Mesendoderm (in vitro differentiated cells): ENCODE measurements around the gene CHMP4B.

Experiments
- DNase-seq: peaks from one replicate; pipeline ENCODE4 v3.0.0; 2013
- H2AK5ac ChIP-seq: 2 replicates; pipeline ENCODE4 v1.6.1; 2013; ENCODE audit warnings: low read length, inconsistent platforms
- H2BK120ac ChIP-seq: 2 replicates; pipeline ENCODE4 v1.6.1; 2013; ENCODE audit warnings: low read depth, mild to moderate bottlenecking, low read length, moderate library complexity, mixed read lengths
- H2BK15ac ChIP-seq: replicated peaks from 2 replicates; pipeline ENCODE4 v1.6.1; 2013; ENCODE audit warnings: low read depth, mild to moderate bottlenecking, moderate library complexity
- H2BK5ac ChIP-seq: 2 replicates; pipeline ENCODE4 v1.6.1; 2013; ENCODE audit warnings: low read length, inconsistent platforms
- H3K18ac ChIP-seq: 2 replicates; pipeline ENCODE4 v1.6.1; 2013; ENCODE audit warnings: mild to moderate bottlenecking, low read length, mixed read lengths
- H3K23ac ChIP-seq: one replicate; pipeline ENCODE4 v1.6.1; 2013; ENCODE audit warnings: low read length
- H3K27ac ChIP-seq: 2 replicates; pipeline ENCODE4 v1.5.1; 2013; ENCODE audit warnings: low read depth, mild to moderate bottlenecking, inconsistent platforms, low read length, moderate library complexity
- H3K27me3 ChIP-seq: 2 replicates; pipeline ENCODE4 v1.6.1; 2013; ENCODE audit warnings: low read length, control low read depth, mild to moderate bottlenecking, inconsistent platforms; ENCODE audit not compliant: insufficient read depth, poor library complexity
- H3K36me3 ChIP-seq: 2 replicates; pipeline ENCODE4 v1.6.1; 2013; ENCODE audit warnings: low read length, inconsistent platforms; ENCODE audit not compliant: control insufficient read depth, insufficient read depth
- H3K4ac ChIP-seq: one replicate; pipeline ENCODE4 v1.6.1; 2013; ENCODE audit warnings: low read depth, mild to moderate bottlenecking, low read length, moderate library complexity
- H3K4me1 ChIP-seq: 2 replicates; pipeline ENCODE4 v1.6.1; 2013; ENCODE audit warnings: low read depth, low read length, inconsistent platforms; ENCODE audit not compliant: control insufficient read depth
- H3K4me2 ChIP-seq: 2 replicates; pipeline ENCODE4 v1.6.1; 2013; ENCODE audit warnings: low read length
- H3K4me3 ChIP-seq: 2 replicates; pipeline ENCODE4 v1.5.1; 2013; ENCODE audit warnings: mild to moderate bottlenecking, low read length
- H3K56ac ChIP-seq: one replicate; pipeline ENCODE4 v1.6.1; 2013; ENCODE audit warnings: low read length
- H3K79me1 ChIP-seq: 2 replicates; pipeline ENCODE4 v1.6.1; 2013; ENCODE audit warnings: low read length, inconsistent platforms
- H3K79me2 ChIP-seq: 2 replicates; pipeline ENCODE4 v1.6.1; 2013; ENCODE audit warnings: mild to moderate bottlenecking, low read length; ENCODE audit not compliant: control insufficient read depth, insufficient read depth
- H3K9ac ChIP-seq: 2 replicates; pipeline ENCODE4 v1.6.1; 2013; ENCODE audit warnings: low read length, inconsistent platforms
- H4K5ac ChIP-seq: one replicate; pipeline ENCODE4 v1.6.1; 2013; ENCODE audit warnings: low read length
- H4K8ac ChIP-seq: one replicate; pipeline ENCODE4 v1.6.1; 2013; ENCODE audit warnings: low read depth, mild to moderate bottlenecking, control low read depth, low read length, moderate library complexity
- WGBS: extraction: QIAGEN DNeasy Blood & Tissue Kit; methylation state at CpG from one replicate; pipeline ENCODE4 v1.1.7; 2013; ENCODE audit warnings: low lambda C conversion rate, missing lambda C conversion rate; ENCODE audit not compliant: insufficient coverage; ENCODE audit errors: extremely low coverage; 5-methylcytosine and 5-hydroxymethylcytosine counted together

CHMP4B gene

DNA sequence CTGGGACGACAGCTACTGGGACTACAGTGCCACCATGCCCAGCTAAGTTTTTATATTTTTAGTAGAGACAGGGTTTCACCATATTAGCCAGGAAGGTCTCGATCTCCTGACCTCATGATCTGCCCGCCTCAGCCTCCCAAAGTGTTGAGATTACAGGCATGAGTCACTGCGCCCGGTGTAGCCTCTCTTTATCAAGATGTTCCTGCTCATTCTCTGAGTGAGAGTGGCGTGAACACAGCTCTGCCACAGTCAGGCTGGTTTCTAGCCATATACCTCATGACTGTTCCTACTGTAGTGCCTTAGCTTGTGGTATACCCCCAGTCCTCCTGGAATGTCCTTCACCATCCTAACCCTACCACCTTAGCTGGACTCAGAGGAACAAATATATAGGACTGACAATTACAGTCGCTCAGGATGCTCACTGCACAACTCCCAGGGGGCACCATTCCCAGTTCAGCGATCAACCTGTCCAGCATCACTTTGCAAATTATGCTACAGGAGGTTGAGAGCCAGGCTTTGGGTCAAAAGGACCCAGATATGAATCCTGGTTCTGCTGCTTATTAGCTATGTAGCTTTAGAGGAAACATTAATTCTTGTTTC, 86.3 kb downstream of the CHMP4B start:
- Histone ChIP-seq H2AK5ac (no peak overlapping the region), H3K27ac (no peak overlapping the region), H3K4me3 (no peak overlapping the region), H3K4ac (no peak overlapping the region), H3K36me3 (no peaks in the 10 kb centered on the region), H2BK120ac (no peak overlapping the region), H2BK15ac (no peak overlapping the region), H3K4me1 (no peaks in the 10 kb centered on the region), H3K9ac (no peak overlapping the region), H3K79me2 (no peaks in the 10 kb centered on the region), H2BK5ac (no peak overlapping the region), H3K4me2 (no peak overlapping the region), H3K18ac (no peak overlapping the region), H3K23ac (no peak overlapping the region), H4K8ac (no peak overlapping the region), H3K79me1 (no peaks in the 10 kb centered on the region), H3K27me3 (no peaks in the 10 kb centered on the region), H3K56ac (no peak overlapping the region), H4K5ac (no peak overlapping the region)
- no peak for DNase-seq
- no CpG with 5 or more reads among the region's 8 CpGs for WGBS

DNA sequence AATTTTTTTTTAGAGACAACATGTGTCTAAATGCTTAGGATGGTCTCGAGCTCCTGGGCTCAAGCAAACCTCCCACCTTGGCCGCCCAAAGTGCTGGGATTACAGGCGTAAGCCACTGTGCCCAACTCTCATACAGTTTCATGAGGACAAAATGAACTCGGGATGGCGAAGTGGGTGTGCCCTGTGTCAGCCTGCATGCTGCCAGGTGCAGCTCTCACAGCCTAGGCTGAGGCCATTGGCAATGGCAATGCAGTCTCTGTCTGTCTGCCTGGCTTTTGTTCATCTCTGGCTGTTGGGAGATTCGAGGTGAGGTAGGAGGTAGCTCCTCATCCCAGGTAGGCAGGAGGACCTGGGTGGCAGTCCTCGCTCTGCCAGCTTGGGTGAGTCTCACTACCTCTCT, 88.0 kb downstream of the CHMP4B start:
- Histone ChIP-seq H2AK5ac (no peak overlapping the region), H3K23ac (no peak overlapping the region), H3K4me3 (no peak overlapping the region), H3K27me3 (no peaks in the 10 kb centered on the region), H3K4ac (no peak overlapping the region), H3K27ac (no peak overlapping the region), H3K9ac (no peak overlapping the region), H2BK120ac (no peak overlapping the region), H2BK5ac (no peak overlapping the region), H2BK15ac (no peak overlapping the region), H3K4me2 (no peak overlapping the region), H3K79me1 (no peaks in the 10 kb centered on the region), H4K8ac (no peak overlapping the region), H3K18ac (no peak overlapping the region), H3K36me3 (no peaks in the 10 kb centered on the region), H4K5ac (no peak overlapping the region), H3K56ac (no peak overlapping the region), H3K4me1 (no peaks in the 10 kb centered on the region), H3K79me2 (no peaks in the 10 kb centered on the region)
- WGBS, result no CpG with 5 or more reads among the region's 7 CpGs
- no peak for DNase-seq

DNA sequence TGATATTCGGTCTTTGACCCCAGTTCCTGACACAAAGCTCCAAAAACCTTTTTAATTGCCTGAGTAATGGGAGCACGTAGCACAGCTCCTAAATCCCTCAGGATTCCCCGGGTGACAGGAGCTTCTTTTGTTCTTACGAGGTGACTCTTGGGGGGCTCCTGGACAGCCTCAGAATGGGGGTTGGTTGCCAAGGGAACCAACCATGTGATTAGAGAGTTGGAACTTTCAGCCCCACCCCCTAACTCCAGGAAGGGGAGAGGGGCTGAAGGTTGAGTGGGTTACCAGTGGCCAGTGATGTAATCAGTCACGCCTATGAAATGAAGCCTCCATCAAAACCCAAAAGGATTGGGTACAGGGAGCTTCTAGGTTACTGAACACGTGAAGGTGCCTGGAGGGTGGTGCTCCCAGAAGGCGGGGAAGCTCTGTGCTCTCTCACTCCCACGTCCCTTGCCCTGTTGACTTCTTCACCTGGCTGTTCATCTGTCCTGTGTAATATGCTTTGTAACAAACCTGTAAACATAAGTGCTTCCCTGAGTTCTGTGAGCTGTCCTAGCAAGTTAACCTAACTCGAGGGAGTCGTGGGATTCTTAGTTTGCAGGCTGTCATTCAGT, 89.5 kb downstream of the CHMP4B start:
- Histone ChIP-seq H3K79me2 (no peaks in the 10 kb centered on the region), H3K79me1 (no peaks in the 10 kb centered on the region), H3K18ac (no peak overlapping the region), H3K23ac (no peak overlapping the region), H4K8ac (no peak overlapping the region), H3K4me3 (no peak overlapping the region), H3K27me3 (no peaks in the 10 kb centered on the region), H2BK5ac (no peak overlapping the region), H2BK120ac (no peak overlapping the region), H3K56ac (no peak overlapping the region), H3K4ac (no peak overlapping the region), H3K4me2 (no peak overlapping the region), H3K36me3 (no peaks in the 10 kb centered on the region), H4K5ac (no peak overlapping the region), H2AK5ac (no peak overlapping the region), H3K4me1 (no peaks in the 10 kb centered on the region), H2BK15ac (no peak overlapping the region), H3K27ac (no peak overlapping the region), H3K9ac (no peak overlapping the region)
- DNase-seq, result no peak
- no CpG with 5 or more reads among the region's 10 CpGs for WGBS

DNA sequence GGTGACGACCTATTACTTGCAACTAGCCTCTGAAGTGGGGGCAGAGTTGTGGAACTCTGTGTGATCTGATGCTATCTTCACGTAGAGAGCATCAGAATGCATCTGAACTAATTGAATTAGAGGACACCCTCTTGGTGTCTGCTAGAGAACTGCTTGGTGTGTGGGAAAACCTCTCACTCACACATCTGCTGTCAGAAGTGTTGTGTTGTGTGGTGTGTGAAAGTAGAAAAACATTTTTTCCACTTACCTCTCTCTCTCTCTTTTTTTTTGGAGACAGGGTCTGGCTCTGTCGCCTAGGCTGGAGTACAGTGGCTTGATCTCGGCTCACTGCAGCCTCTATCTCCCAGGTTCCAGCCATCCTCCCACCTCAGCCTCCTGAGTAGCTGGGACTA, 90.0 kb downstream of the CHMP4B start:
- peak; percentile 25 for DNase-seq
- Histone ChIP-seq H3K4me3 (no peak overlapping the region), H3K79me2 (no peaks in the 10 kb centered on the region), H3K56ac (no peak overlapping the region), H3K27me3 (no peaks in the 10 kb centered on the region), H2AK5ac (no peak overlapping the region), H3K4me2 (no peak overlapping the region), H3K9ac (no peak overlapping the region), H3K23ac (no peak overlapping the region), H2BK5ac (no peak overlapping the region), H3K4ac (no peak overlapping the region), H4K8ac (no peak overlapping the region), H3K36me3 (no peaks in the 10 kb centered on the region), H2BK120ac (no peak overlapping the region), H2BK15ac (no peak overlapping the region), H3K79me1 (no peaks in the 10 kb centered on the region), H4K5ac (no peak overlapping the region), H3K18ac (no peak overlapping the region), H3K4me1 (no peaks in the 10 kb centered on the region), H3K27ac (no peak overlapping the region)
- no CpG with 5 or more reads among the region's 4 CpGs for WGBS

DNA sequence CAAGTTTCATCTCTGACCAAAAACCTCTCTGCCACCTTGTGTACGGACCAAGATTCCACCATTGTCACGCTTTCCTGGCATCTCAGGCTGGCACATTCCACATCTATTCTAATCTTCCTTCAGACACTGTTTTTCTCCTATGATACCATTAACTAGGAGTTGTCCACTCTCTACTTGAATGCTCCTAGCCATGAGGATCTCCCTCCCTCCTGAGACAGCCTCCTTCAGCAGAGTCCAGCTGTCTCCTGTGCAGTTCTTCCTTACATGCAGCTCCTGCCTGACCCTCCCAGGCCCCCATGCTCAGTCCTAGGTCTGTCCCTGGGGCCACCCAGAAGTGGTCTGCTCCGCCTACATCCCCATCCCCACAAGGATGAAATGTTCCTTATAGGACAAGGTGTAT, 90.9 kb downstream of the CHMP4B start:
- H3K79me2 ChIP-seq, result no peaks in the 10 kb centered on the region
- H3K27ac ChIP-seq, result no peak overlapping the region
- no peak overlapping the region for H3K4me2 ChIP-seq
- no peak overlapping the region for H4K8ac ChIP-seq
- H2BK15ac ChIP-seq, result no peak overlapping the region
- H2BK5ac ChIP-seq, result no peak overlapping the region
- H2AK5ac ChIP-seq, result no peak overlapping the region
- H3K4ac ChIP-seq, result no peak overlapping the region
- H3K27me3 ChIP-seq, result no peaks in the 10 kb centered on the region
- no CpG with 5 or more reads among the region's 3 CpGs for WGBS
- no peak overlapping the region for H2BK120ac ChIP-seq
- H3K56ac ChIP-seq, result no peak overlapping the region
- DNase-seq, result no peak
- H3K36me3 ChIP-seq, result no peaks in the 10 kb centered on the region
- no peak overlapping the region for H4K5ac ChIP-seq
- H3K4me1 ChIP-seq, result no peaks in the 10 kb centered on the region
- H3K18ac ChIP-seq, result no peak overlapping the region
- H3K9ac ChIP-seq, result no peak overlapping the region
- H3K23ac ChIP-seq, result no peak overlapping the region
- no peaks in the 10 kb centered on the region for H3K79me1 ChIP-seq
- no peak overlapping the region for H3K4me3 ChIP-seq
